CD4-positive, alpha-beta memory T cell (primary cell): ENCODE measurements around the gene LDB2. TPM values are rescaled to one million over a fixed set of nuclear protein-coding genes. Genes with fewer than 3 reads are reported as not detected.

ENCODE experiments used
- CTCF ChIA-PET: fragments of 350-600 bp; sonication (Branson Sonifier 250); formaldehyde crosslinking; loops from one replicate; lab custom pipeline; 2021; ENCODE audit warnings: inconsistent platforms; ENCODE audit not compliant: partially characterized antibody; lab: Charles Lee
- POLR2A ChIA-PET: fragments of 350-600 bp; sonication (Branson Sonifier 250); formaldehyde crosslinking; loops from one replicate; lab custom pipeline; 2021; ENCODE audit not compliant: partially characterized antibody; lab: Charles Lee
- DNase-seq, 5 donors: peaks; one replicate each; pipeline versions ENCODE4 v3.0.0 to v3.0.0-alpha.2; 2020 to 2022; ENCODE audit warnings: mixed read lengths in 1 of 5
- H3K27ac ChIP-seq: one replicate; pipeline ENCODE4 v1.7.0; 2013; ENCODE audit warnings: low read depth, low read length
- H3K27me3 ChIP-seq: 2 replicates; pipeline ENCODE4 v1.7.0; 2013; ENCODE audit warnings: mild to moderate bottlenecking, low read length, moderate library complexity; ENCODE audit not compliant: insufficient read depth
- H3K36me3 ChIP-seq: 2 replicates; pipeline ENCODE4 v1.7.0; 2013; ENCODE audit warnings: mild to moderate bottlenecking, low read length, moderate library complexity; ENCODE audit not compliant: insufficient read depth
- H3K4me1 ChIP-seq: 2 replicates; pipeline ENCODE4 v1.7.0; 2013; ENCODE audit warnings: mild to moderate bottlenecking, low read length, moderate library complexity; ENCODE audit not compliant: insufficient read depth
- H3K4me3 ChIP-seq, 2 donors: one replicate each; pipeline ENCODE4 v1.7.0; 2013; ENCODE audit warnings: low read length in 2 of 2, mild to moderate bottlenecking in 1 of 2
- H3K9me3 ChIP-seq, 2 donors: one replicate each; pipeline ENCODE4 v1.7.0; 2013; ENCODE audit warnings: low read length in 2 of 2, control low read depth in 1 of 2; ENCODE audit not compliant: control insufficient read depth in 1 of 2
- H3K27ac Mint-ChIP-seq, 7 donors: one replicate each; pipeline ENCODE4 v1.8.0; 2020 to 2021; ENCODE audit warnings: mixed read lengths in 7 of 7, mild to moderate bottlenecking in 6 of 7, inconsistent platforms in 3 of 7, moderate library complexity in 3 of 7
- H3K27me3 Mint-ChIP-seq, 2 donors: one replicate each; pipeline ENCODE4 v1.8.0; 2020 to 2021; ENCODE audit warnings: mixed read lengths in 2 of 2
- H3K36me3 Mint-ChIP-seq, 2 donors: one replicate each; pipeline ENCODE4 v1.8.0; 2020 to 2021; ENCODE audit warnings: mixed read lengths in 2 of 2, inconsistent platforms in 1 of 2, mild to moderate bottlenecking in 1 of 2
- H3K4me1 Mint-ChIP-seq, 4 donors: one replicate each; pipeline ENCODE4 v1.8.0; 2020 to 2021; ENCODE audit warnings: mixed read lengths in 4 of 4, mild to moderate bottlenecking in 1 of 4
- H3K4me3 Mint-ChIP-seq, 8 donors: one replicate each; pipeline ENCODE4 v1.8.0; 2020 to 2021; ENCODE audit warnings: mixed read lengths in 8 of 8, mild to moderate bottlenecking in 7 of 8, moderate library complexity in 6 of 8, inconsistent platforms in 3 of 8
- H3K9me3 Mint-ChIP-seq, 8 donors: one replicate each; pipeline ENCODE4 v1.8.0; 2020 to 2021; ENCODE audit warnings: mixed read lengths in 8 of 8, mild to moderate bottlenecking in 5 of 8, inconsistent platforms in 3 of 8, moderate library complexity in 1 of 8
- intact Hi-C: fragments of 100-400 bp; cut with micrococcal nuclease; formaldehyde crosslinking; loops from one replicate; pipeline ENCODE4 v1.15.1; 2023
- polyA plus RNA-seq, 2 donors: library from polyadenylated mRNA; unstranded; fragments of 300-500 nt; fragmentation: Illumina TruSeq; gene quantifications; one replicate each; pipeline ENCODE4 v1.2.3, GENCODE V29; 2021
- total RNA-seq, 2 experiments: library from RNA; stranded (reverse); gene quantifications; one replicate each; pipeline ENCODE4 v1.2.3, GENCODE V29; 2021

The LDB2 gene
- total and polyA plus RNA-seq, 4 experiments from 2014 or later: not detected

GRCh38 chr4:16720761-16721160 is 177.7 kb downstream of the LDB2 start:
- Mint-ChIP-seq H3K27ac (no peak overlapping the region), H3K4me3 (no peak overlapping the region), H3K9me3 (peaks cover 0 to 13% (median 6%) of the 10 kb centered on the region in 8 donors), H3K36me3 (no peaks in the 10 kb centered on the region), H3K4me1 (no peaks in the 10 kb centered on the region), H3K27me3 (peaks cover 0 to 2% of the 10 kb centered on the region in 2 donors)
- ChIA-PET POLR2A (no interaction called here), CTCF (no interaction called here)
- no peaks in the 10 kb centered on the region for H3K36me3 ChIP-seq
- no peak for DNase-seq
- H3K4me1 ChIP-seq: no peaks in the 10 kb centered on the region
- H3K27me3 ChIP-seq: no peaks in the 10 kb centered on the region
- H3K9me3 ChIP-seq: no peaks in the 10 kb centered on the region
- intact Hi-C loops: no loop called here
- no peak overlapping the region for H3K4me3 ChIP-seq
- no peak overlapping the region for H3K27ac ChIP-seq

- H3K4me3 Mint-ChIP-seq: no peak overlapping the region
- POLR2A ChIA-PET: no interaction called here
- no peak overlapping the region for H3K27ac Mint-ChIP-seq
Measured at GRCh38 chr4:16717266-16717970, 181.0 kb downstream of the LDB2 start.

GRCh38 chr4:16715482-16715881 is 183.0 kb downstream of the LDB2 start:
- intact Hi-C loops: no loop called here
- Mint-ChIP-seq H3K36me3 (no peaks in the 10 kb centered on the region), H3K27me3 (peaks cover 0 to 3% of the 10 kb centered on the region in 2 donors), H3K9me3 (peaks cover 0 to 5% (median 0%) of the 10 kb centered on the region in 8 donors), H3K27ac (no peak overlapping the region), H3K4me1 (no peaks in the 10 kb centered on the region), H3K4me3 (no peak overlapping the region)
- ChIA-PET CTCF (no interaction called here), POLR2A (no interaction called here)
- H3K27ac ChIP-seq: no peak overlapping the region
- H3K4me3 ChIP-seq: no peak overlapping the region
- no peak for DNase-seq
- no peaks in the 10 kb centered on the region for H3K9me3 ChIP-seq
- H3K27me3 ChIP-seq: no peaks in the 10 kb centered on the region
- no peaks in the 10 kb centered on the region for H3K4me1 ChIP-seq
- no peaks in the 10 kb centered on the region for H3K36me3 ChIP-seq

More at GRCh38 chr4:16717266-16717970, 181.0 kb downstream of the LDB2 start:
- Mint-ChIP-seq H3K9me3 (peaks cover 0 to 5% (median 0%) of the 10 kb centered on the region in 8 donors), H3K27me3 (peaks cover 0 to 2% of the 10 kb centered on the region in 2 donors), H3K36me3 (no peaks in the 10 kb centered on the region), H3K4me1 (no peaks in the 10 kb centered on the region)
- intact Hi-C loops: no loop called here
- CTCF ChIA-PET: no interaction called here
- Histone ChIP-seq H3K27me3 (no peaks in the 10 kb centered on the region), H3K4me3 (no peak overlapping the region), H3K9me3 (no peaks in the 10 kb centered on the region), H3K36me3 (no peaks in the 10 kb centered on the region), H3K4me1 (no peaks in the 10 kb centered on the region), H3K27ac (no peak overlapping the region)
- DNase-seq: no peak

- no peak overlapping the region for H3K4me3 Mint-ChIP-seq
- ChIA-PET POLR2A (no interaction called here), CTCF (no interaction called here)
- peaks cover 0 to 5% (median 0%) of the 10 kb centered on the region in 8 donors for H3K9me3 Mint-ChIP-seq
- Histone ChIP-seq H3K4me3 (no peak overlapping the region), H3K27me3 (no peaks in the 10 kb centered on the region), H3K27ac (no peak overlapping the region), H3K36me3 (no peaks in the 10 kb centered on the region), H3K4me1 (no peaks in the 10 kb centered on the region), H3K9me3 (no peaks in the 10 kb centered on the region)
- intact Hi-C loops: no loop called here
- no peaks in the 10 kb centered on the region for H3K36me3 Mint-ChIP-seq
- no peaks in the 10 kb centered on the region for H3K4me1 Mint-ChIP-seq
- peaks cover 0 to 1% of the 10 kb centered on the region in 2 donors for H3K27me3 Mint-ChIP-seq
- no peak overlapping the region for H3K27ac Mint-ChIP-seq
- no peak for DNase-seq
Measured at GRCh38 chr4:16714191-16714590, 184.3 kb downstream of the LDB2 start.

- Histone ChIP-seq H3K36me3 (no peaks in the 10 kb centered on the region), H3K4me3 (no peak overlapping the region), H3K4me1 (no peaks in the 10 kb centered on the region), H3K27me3 (no peaks in the 10 kb centered on the region), H3K9me3 (no peaks in the 10 kb centered on the region), H3K27ac (no peak overlapping the region)
- DNase-seq: no peak
- POLR2A ChIA-PET: no interaction called here
- no peaks in the 10 kb centered on the region for H3K36me3 Mint-ChIP-seq
- peaks cover 0 to 5% (median 0%) of the 10 kb centered on the region in 8 donors for H3K9me3 Mint-ChIP-seq
- intact Hi-C loops: no loop called here
- CTCF ChIA-PET: no interaction called here
- H3K27me3 Mint-ChIP-seq: peaks cover 0 to 1% of the 10 kb centered on the region in 2 donors
- no peaks in the 10 kb centered on the region for H3K4me1 Mint-ChIP-seq
- no peak overlapping the region for H3K4me3 Mint-ChIP-seq
- no peak overlapping the region for H3K27ac Mint-ChIP-seq
Measured at GRCh38 chr4:16713696-16714095, 184.7 kb downstream of the LDB2 start.

- Histone ChIP-seq H3K36me3 (no peaks in the 10 kb centered on the region), H3K9me3 (no peaks in the 10 kb centered on the region), H3K27me3 (no peaks in the 10 kb centered on the region), H3K4me1 (no peaks in the 10 kb centered on the region), H3K4me3 (no peak overlapping the region), H3K27ac (no peak overlapping the region)
- H3K9me3 Mint-ChIP-seq: peaks cover 0 to 8% (median 2%) of the 10 kb centered on the region in 8 donors
- ChIA-PET POLR2A (no interaction called here), CTCF (no interaction called here)
- H3K4me1 Mint-ChIP-seq: no peaks in the 10 kb centered on the region
- H3K27me3 Mint-ChIP-seq: peaks cover 2 to 3% of the 10 kb centered on the region in 2 donors
- H3K4me3 Mint-ChIP-seq: no peak overlapping the region
- no peak overlapping the region for H3K27ac Mint-ChIP-seq
- no peaks in the 10 kb centered on the region for H3K36me3 Mint-ChIP-seq
- intact Hi-C loops: no loop called here
- no peak for DNase-seq
Measured at GRCh38 chr4:16713271-16713670, 185.2 kb downstream of the LDB2 start.

- peaks cover 2 to 4% of the 10 kb centered on the region in 2 donors for H3K27me3 Mint-ChIP-seq
- Histone ChIP-seq H3K27me3 (no peaks in the 10 kb centered on the region), H3K36me3 (no peaks in the 10 kb centered on the region), H3K4me1 (no peaks in the 10 kb centered on the region), H3K4me3 (no peak overlapping the region), H3K9me3 (no peaks in the 10 kb centered on the region), H3K27ac (no peak overlapping the region)
- POLR2A ChIA-PET: no interaction called here
- no peaks in the 10 kb centered on the region for H3K36me3 Mint-ChIP-seq
- H3K27ac Mint-ChIP-seq: no peak overlapping the region
- H3K4me1 Mint-ChIP-seq: no peaks in the 10 kb centered on the region
- intact Hi-C loops: no loop called here
- peaks cover 0 to 8% (median 3%) of the 10 kb centered on the region in 8 donors for H3K9me3 Mint-ChIP-seq
- CTCF ChIA-PET: no interaction called here
- no peak for DNase-seq
- H3K4me3 Mint-ChIP-seq: no peak overlapping the region
Measured at GRCh38 chr4:16710198-16710597, 188.2 kb downstream of the LDB2 start.
